H9 (cell line): ENCODE measurements around the gene PXDN. TPM values are rescaled to one million over a fixed set of nuclear protein-coding genes. Genes with fewer than 3 reads are reported as not detected.

Experiments used
- DNase-seq: peaks from one replicate; pipeline ENCODE4 v3.0.0-alpha.2; 2017
- H2AFZ ChIP-seq: one replicate; pipeline ENCODE4 v1.6.1; 2013; ENCODE audit warnings: mild to moderate bottlenecking, low read length, control low read depth, moderate library complexity
- H2AK5ac ChIP-seq: 2 replicates; pipeline ENCODE4 v1.6.1; 2013; ENCODE audit warnings: low read length, control low read depth, mixed read lengths; ENCODE audit not compliant: insufficient read length
- H2BK120ac ChIP-seq: one replicate; pipeline ENCODE4 v1.6.1; 2013; ENCODE audit warnings: low read depth, mild to moderate bottlenecking, low read length, control low read depth, inconsistent platforms; ENCODE audit not compliant: poor library complexity, severe bottlenecking
- H2BK12ac ChIP-seq: 2 replicates; pipeline ENCODE4 v1.6.1; 2013; ENCODE audit warnings: low read length, control low read depth, mixed read lengths, low read depth; ENCODE audit not compliant: insufficient read length
- H2BK15ac ChIP-seq: 2 replicates; pipeline ENCODE4 v1.6.1; 2013; ENCODE audit warnings: low read depth, low read length, control low read depth
- H2BK20ac ChIP-seq: one replicate; pipeline ENCODE4 v1.6.1; 2013; ENCODE audit warnings: low read depth, mild to moderate bottlenecking, low read length, control low read depth, inconsistent platforms; ENCODE audit not compliant: poor library complexity, severe bottlenecking
- H2BK5ac ChIP-seq: 2 replicates; pipeline ENCODE4 v1.6.1; 2013; ENCODE audit warnings: low read length, control low read depth, mixed read lengths; ENCODE audit not compliant: insufficient read length
- H3K14ac ChIP-seq: 2 replicates; pipeline ENCODE4 v1.6.1; 2013; ENCODE audit warnings: low read length, control low read depth; ENCODE audit not compliant: insufficient read depth
- H3K18ac ChIP-seq: 2 replicates; pipeline ENCODE4 v1.6.1; 2013; ENCODE audit warnings: low read depth, mild to moderate bottlenecking, mixed read lengths, low read length, control low read depth; ENCODE audit not compliant: insufficient read length
- H3K23ac ChIP-seq: 2 replicates; pipeline ENCODE4 v1.6.1; 2013; ENCODE audit warnings: low read length, control low read depth, mixed read lengths, low read depth; ENCODE audit not compliant: insufficient read length
- H3K23me2 ChIP-seq: 2 replicates; pipeline ENCODE4 v1.6.1; 2013; ENCODE audit warnings: low read depth, mild to moderate bottlenecking, mixed read lengths, low read length, control low read depth; ENCODE audit not compliant: insufficient read length, poor library complexity, severe bottlenecking
- H3K27ac ChIP-seq: 2 replicates; pipeline ENCODE4 v1.5.1; 2013; ENCODE audit warnings: low read length, control low read depth, mixed read lengths, low read depth; ENCODE audit not compliant: insufficient read length
- H3K27me3 ChIP-seq: 2 replicates; pipeline ENCODE4 v1.6.1; 2013; ENCODE audit warnings: low read length, control low read depth, inconsistent platforms; ENCODE audit not compliant: insufficient read depth
- H3K4ac ChIP-seq: 2 replicates; pipeline ENCODE4 v1.6.1; 2013; ENCODE audit warnings: low read depth, mild to moderate bottlenecking, control low read depth, inconsistent platforms, low read length, moderate library complexity
- H3K4me1 ChIP-seq: 2 replicates; pipeline ENCODE4 v1.6.1; 2013; ENCODE audit warnings: low read length, control low read depth, inconsistent platforms; ENCODE audit not compliant: insufficient read depth
- H3K4me2 ChIP-seq: 2 replicates; pipeline ENCODE4 v1.6.1; 2013; ENCODE audit warnings: low read length, control low read depth, mixed read lengths; ENCODE audit not compliant: insufficient read length, insufficient read depth
- H3K56ac ChIP-seq: 2 replicates; pipeline ENCODE4 v1.6.1; 2013; ENCODE audit warnings: low read depth, mild to moderate bottlenecking, mixed read lengths, low read length, control low read depth; ENCODE audit not compliant: insufficient read length
- H3K79me1 ChIP-seq: 2 replicates; pipeline ENCODE4 v1.6.1; 2013; ENCODE audit warnings: low read depth, mild to moderate bottlenecking, moderate library complexity, low read length, control low read depth, inconsistent platforms; ENCODE audit not compliant: insufficient read depth, poor library complexity, severe bottlenecking
- H3K79me2 ChIP-seq: 2 replicates; pipeline ENCODE4 v1.6.1; 2013; ENCODE audit warnings: low read length, control low read depth, inconsistent platforms; ENCODE audit not compliant: insufficient read depth
- H3K9ac ChIP-seq: 2 replicates; pipeline ENCODE4 v1.6.1; 2013; ENCODE audit warnings: low read length, control low read depth, mixed read lengths; ENCODE audit not compliant: insufficient read length; ENCODE audit errors: extremely low read depth
- H3K9me3 ChIP-seq: one replicate; pipeline ENCODE4 v1.6.1; 2013; ENCODE audit warnings: low read depth, low read length, inconsistent platforms; ENCODE audit not compliant: control insufficient read depth
- H3T11ph ChIP-seq: one replicate; pipeline ENCODE4 v1.6.1; 2013; ENCODE audit warnings: mild to moderate bottlenecking, low read length, control low read depth, inconsistent platforms
- H4K20me1 ChIP-seq: one replicate; pipeline ENCODE4 v1.6.1; 2013; ENCODE audit not compliant: control insufficient read depth, insufficient read length, insufficient read depth
- H4K5ac ChIP-seq: 2 replicates; pipeline ENCODE4 v1.6.1; 2013; ENCODE audit warnings: low read depth, mild to moderate bottlenecking, mixed read lengths, low read length, control low read depth; ENCODE audit not compliant: insufficient read length
- H4K8ac ChIP-seq: replicated peaks from 2 replicates; pipeline ENCODE4 v1.6.1; 2013; ENCODE audit warnings: low read length, control low read depth, mixed read lengths, low read depth; ENCODE audit not compliant: insufficient read length
- H4K91ac ChIP-seq: 2 replicates; pipeline ENCODE4 v1.6.1; 2013; ENCODE audit warnings: low read depth, mild to moderate bottlenecking, moderate library complexity, mixed read lengths, low read length, control low read depth; ENCODE audit not compliant: insufficient read length
- H3K27ac Mint-ChIP-seq, 3 experiments: 2 replicates in 2 of 3; 3 replicates in 1 of 3; pipeline ENCODE4 v1.8.0; 2020 to 2021; ENCODE audit warnings: mixed read lengths in 3 of 3, mild to moderate bottlenecking in 1 of 3, moderate library complexity in 1 of 3
- H3K27me3 Mint-ChIP-seq: 2 replicates; pipeline ENCODE4 v1.8.0; 2021; ENCODE audit warnings: low read depth, mild to moderate bottlenecking, moderate library complexity, mixed read lengths
- H3K36me3 Mint-ChIP-seq, 3 experiments: 2 replicates in 2 of 3; 3 replicates in 1 of 3; pipeline ENCODE4 v1.8.0; 2020 to 2021; ENCODE audit warnings: low read depth in 3 of 3, mixed read lengths in 3 of 3; ENCODE audit not compliant: insufficient read depth in 1 of 3
- H3K4me1 Mint-ChIP-seq, 2 experiments: 2 replicates each; pipeline ENCODE4 v1.8.0; 2020; ENCODE audit warnings: mixed read lengths in 2 of 2
- H3K4me3 Mint-ChIP-seq, 2 experiments: 2 replicates in 1 of 2; 3 replicates in 1 of 2; pipeline ENCODE4 v1.8.0; 2020 to 2021; ENCODE audit warnings: mild to moderate bottlenecking in 2 of 2, mixed read lengths in 2 of 2, moderate library complexity in 1 of 2
- H3K9me3 Mint-ChIP-seq, 2 experiments: 2 replicates in 1 of 2; 3 replicates in 1 of 2; pipeline ENCODE4 v1.8.0; 2020; ENCODE audit warnings: mild to moderate bottlenecking in 2 of 2, mixed read lengths in 2 of 2, moderate library complexity in 1 of 2
- WGBS: extraction: QIAGEN DNeasy Blood & Tissue Kit; methylation state at CpG from one replicate; pipeline ENCODE4 v1.1.7; 2013; ENCODE audit warnings: missing lambda C conversion rate, low lambda C conversion rate, mixed read lengths; ENCODE audit not compliant: insufficient read length; ENCODE audit errors: extremely low coverage; 5-methylcytosine and 5-hydroxymethylcytosine counted together
- total RNA-seq: library from RNA; stranded (reverse); gene quantifications from 2 replicates; pipeline ENCODE4 v1.2.1, GENCODE V29; 2021
- TF ChIP-seq, protein P1 (sequence below): fragments of 200-600 bp; sonication (generic); conservative IDR thresholded peaks from 3 replicates; pipeline ENCODE4 v1.8.0; 2021; ENCODE audit warnings: antibody characterized with exemption, mild to moderate bottlenecking

Gene PXDN
- total RNA-seq, 1 experiment from 2014 or later: 146 TPM

DNA sequence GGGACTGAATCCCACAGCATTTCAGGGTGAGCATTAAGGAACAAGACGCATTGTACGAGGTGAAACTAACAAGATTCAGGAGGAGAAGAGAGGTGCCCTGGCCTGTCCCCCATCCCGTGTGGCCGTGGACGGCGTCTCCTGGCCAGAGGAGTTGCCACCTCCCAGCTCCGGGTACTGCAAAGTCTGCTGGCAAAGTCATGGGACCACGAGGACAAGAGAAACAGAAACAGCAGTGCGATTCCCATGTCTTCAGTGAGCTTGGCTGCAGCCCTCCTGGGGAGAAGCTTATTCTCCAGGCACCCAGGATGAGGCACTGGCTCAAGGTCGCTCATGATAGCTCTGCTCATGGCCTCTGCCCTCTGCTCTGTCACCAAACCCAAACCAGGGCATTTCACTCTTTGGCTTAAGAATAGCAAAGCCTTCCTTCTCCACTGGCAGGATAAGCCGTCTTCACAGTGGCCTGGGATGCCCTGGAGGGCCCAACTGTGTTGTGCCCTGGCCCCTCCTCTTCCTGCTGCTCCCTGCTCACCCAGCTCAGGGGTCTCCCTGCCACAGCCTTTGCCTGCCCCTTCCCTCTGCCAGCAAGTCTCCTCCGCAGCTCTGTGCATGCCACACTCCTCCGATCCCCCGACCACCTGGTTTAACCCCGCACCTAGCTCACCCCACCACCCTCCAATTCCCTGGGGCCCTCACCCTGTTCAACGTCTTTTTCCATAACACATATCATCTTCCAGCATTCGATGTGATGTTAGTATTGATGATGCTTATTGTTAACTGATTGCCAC, 144.8 kb downstream of the PXDN start:
- no peak overlapping the region for H2BK15ac ChIP-seq
- H3K79me1 ChIP-seq: no peaks in the 10 kb centered on the region
- no peak overlapping the region for H3K14ac ChIP-seq
- no peaks in the 10 kb centered on the region for H4K20me1 ChIP-seq
- H3K9me3 ChIP-seq: no peaks in the 10 kb centered on the region
- H3K56ac ChIP-seq: no peak overlapping the region
- no CpG with 5 or more reads among the region's 17 CpGs for WGBS
- Mint-ChIP-seq H3K27ac (peak overlapping the region in 1 of 3 experiments; percentile 78; a peak in 2 of 7 replicates), H3K36me3 (no peaks in the 10 kb centered on the region), H3K9me3 (no peaks in the 10 kb centered on the region), H3K27me3 (no peaks in the 10 kb centered on the region), H3K4me3 (no peak overlapping the region), H3K4me1 (0 out of 4 replicates have a peak, but pooled peaks cover 0 to 3% of the 10 kb centered on the region in 2 experiments)
- H4K8ac ChIP-seq: no peak overlapping the region
- no peak overlapping the region for H3K23ac ChIP-seq
- no peak overlapping the region for H3K4ac ChIP-seq
- no peak overlapping the region for H4K5ac ChIP-seq
- no peak overlapping the region for H2BK5ac ChIP-seq
- no peak overlapping the region for H2BK20ac ChIP-seq
- DNase-seq: no peak
- peaks cover under 1% of the 10 kb centered on the region; the same call in 1 of the 2 replicates for H3K4me1 ChIP-seq
- no peaks in the 10 kb centered on the region; the same call in 1 of the 2 replicates for H3K79me2 ChIP-seq
- H2AK5ac ChIP-seq: no peak overlapping the region
- no peak overlapping the region for H2BK120ac ChIP-seq
- no peak overlapping the region for H3K4me2 ChIP-seq
- no peaks in the 10 kb centered on the region for H3K23me2 ChIP-seq
- H4K91ac ChIP-seq: no peak overlapping the region
- H3K27me3 ChIP-seq: no peaks in the 10 kb centered on the region
- no peak overlapping the region for H3K27ac ChIP-seq
- no peak overlapping the region for H2BK12ac ChIP-seq
- no peak overlapping the region for H2AFZ ChIP-seq
- H3K9ac ChIP-seq: no peak overlapping the region
- TF ChIP-seq, protein P1, sequence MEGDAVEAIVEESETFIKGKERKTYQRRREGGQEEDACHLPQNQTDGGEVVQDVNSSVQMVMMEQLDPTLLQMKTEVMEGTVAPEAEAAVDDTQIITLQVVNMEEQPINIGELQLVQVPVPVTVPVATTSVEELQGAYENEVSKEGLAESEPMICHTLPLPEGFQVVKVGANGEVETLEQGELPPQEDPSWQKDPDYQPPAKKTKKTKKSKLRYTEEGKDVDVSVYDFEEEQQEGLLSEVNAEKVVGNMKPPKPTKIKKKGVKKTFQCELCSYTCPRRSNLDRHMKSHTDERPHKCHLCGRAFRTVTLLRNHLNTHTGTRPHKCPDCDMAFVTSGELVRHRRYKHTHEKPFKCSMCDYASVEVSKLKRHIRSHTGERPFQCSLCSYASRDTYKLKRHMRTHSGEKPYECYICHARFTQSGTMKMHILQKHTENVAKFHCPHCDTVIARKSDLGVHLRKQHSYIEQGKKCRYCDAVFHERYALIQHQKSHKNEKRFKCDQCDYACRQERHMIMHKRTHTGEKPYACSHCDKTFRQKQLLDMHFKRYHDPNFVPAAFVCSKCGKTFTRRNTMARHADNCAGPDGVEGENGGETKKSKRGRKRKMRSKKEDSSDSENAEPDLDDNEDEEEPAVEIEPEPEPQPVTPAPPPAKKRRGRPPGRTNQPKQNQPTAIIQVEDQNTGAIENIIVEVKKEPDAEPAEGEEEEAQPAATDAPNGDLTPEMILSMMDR: no peak
- no peak overlapping the region for H3K18ac ChIP-seq
- H3T11ph ChIP-seq: no peak overlapping the region
